ENCODE results near the gene CREBRF.
"Not testable (repeated sequence)": the region's sequence is repeated elsewhere in the genome, so short reads cannot be mapped to it uniquely, and the experiment has no call there.

The CREBRF gene

GRCh38 chr5:173035904-173036707 is 20.0 kb upstream of the CREBRF start:
- DNase-seq: no peak

- DNase-seq: no peak
Observed at GRCh38 chr5:173039188-173039587, 17.0 kb upstream of the CREBRF start.

GRCh38 chr5:173039964-173040363 is 16.2 kb upstream of the CREBRF start:
- no peak for DNase-seq

GRCh38 chr5:173041881-173042762 is 14.0 kb upstream of the CREBRF start:
- DNase-seq: peak; percentile 44

- DNase-seq: no peak
Observed at GRCh38 chr5:173042763-173043107, 13.4 kb upstream of the CREBRF start.

GRCh38 chr5:173045474-173045873 is 10.7 kb upstream of the CREBRF start:
- DNase-seq: no peak

- not testable (repeated sequence) for DNase-seq
Observed at GRCh38 chr5:173047096-173047837, 8.9 kb upstream of the CREBRF start.

GRCh38 chr5:173047838-173048105 is 8.4 kb upstream of the CREBRF start:
- no peak for DNase-seq

- no peak for DNase-seq
Observed at GRCh38 chr5:173050791-173051190, 5.4 kb upstream of the CREBRF start.

- DNase-seq: no peak
Observed at GRCh38 chr5:173051746-173052145, 4.4 kb upstream of the CREBRF start.

- DNase-seq: no peak
Observed at GRCh38 chr5:173053041-173053440, 3.1 kb upstream of the CREBRF start.

GRCh38 chr5:173055042-173055721 is 970 bp upstream of the CREBRF start:
- DNase-seq: no peak

GRCh38 chr5:173055722-173055982 is 500 bp upstream of the CREBRF start:
- DNase-seq: no peak

GRCh38 chr5:173056783-173057061 is 570 bp downstream of the CREBRF start:
- DNase-seq: no peak

GRCh38 chr5:173057062-173057924 is 1.1 kb downstream of the CREBRF start:
- peak; percentile 98 for DNase-seq

- DNase-seq: no peak
Observed at GRCh38 chr5:173062141-173062540, 6.0 kb downstream of the CREBRF start.

GRCh38 chr5:173065155-173065554 is 9.0 kb downstream of the CREBRF start:
- no peak for DNase-seq

- no peak for DNase-seq
Observed at GRCh38 chr5:173069671-173070070, 13.5 kb downstream of the CREBRF start.

GRCh38 chr5:173075137-173075843 is 19.1 kb downstream of the CREBRF start:
- DNase-seq: no peak

GRCh38 chr5:173075970-173076369 is 19.8 kb downstream of the CREBRF start:
- no peak for DNase-seq

- not testable (repeated sequence) for DNase-seq
Observed at GRCh38 chr5:173076471-173076870, 20.3 kb downstream of the CREBRF start.

GRCh38 chr5:173078878-173079277 is 22.7 kb downstream of the CREBRF start:
- DNase-seq: no peak

Data from hematopoietic multipotent progenitor cell treated with erythropoietin and hydrocortisone succinate and interleukin-3 and kit ligand, for 8 days (in vitro differentiated cells).